Stimulated activated naive CD8-positive, alpha-beta T cell treated with anti-CD3 and anti-CD28 coated beads, Interleukin-15, amount 100 ng/mL, for 72 hours (primary cell): ENCODE data around the gene KLHL36.
"Not testable (repeated sequence)": the region's sequence is repeated elsewhere in the genome, so short reads cannot be mapped to it uniquely, and the experiment has no call there.

Experiments
- ATAC-seq: fragments of 150-1000 bp; cut with Tn5 transposase; 2 replicates; pipeline ENCODE4 v1.10.0; 2021; ENCODE audit warnings: mild to moderate bottlenecking, moderate library complexity
- DNase-seq, 2 donors: peaks; one replicate each; pipeline ENCODE4 v3.0.0; 2021 to 2022
- H3K27ac Mint-ChIP-seq, 2 donors: one replicate each; pipeline ENCODE4 v1.8.0; 2022; ENCODE audit warnings: mild to moderate bottlenecking in 2 of 2, mixed read lengths in 2 of 2, moderate library complexity in 2 of 2
- H3K27me3 Mint-ChIP-seq: one replicate; pipeline ENCODE4 v1.8.0; 2022; ENCODE audit warnings: mixed read lengths
- H3K4me1 Mint-ChIP-seq: one replicate; pipeline ENCODE4 v1.8.0; 2022; ENCODE audit warnings: mild to moderate bottlenecking, mixed read lengths
- H3K4me3 Mint-ChIP-seq, 2 donors: one replicate each; pipeline ENCODE4 v1.8.0; 2022; ENCODE audit warnings: mild to moderate bottlenecking in 2 of 2, mixed read lengths in 2 of 2, moderate library complexity in 1 of 2
- H3K9me3 Mint-ChIP-seq, 2 donors: one replicate each; pipeline ENCODE4 v1.8.0; 2022; ENCODE audit warnings: mixed read lengths in 2 of 2

Gene KLHL36

DNA sequence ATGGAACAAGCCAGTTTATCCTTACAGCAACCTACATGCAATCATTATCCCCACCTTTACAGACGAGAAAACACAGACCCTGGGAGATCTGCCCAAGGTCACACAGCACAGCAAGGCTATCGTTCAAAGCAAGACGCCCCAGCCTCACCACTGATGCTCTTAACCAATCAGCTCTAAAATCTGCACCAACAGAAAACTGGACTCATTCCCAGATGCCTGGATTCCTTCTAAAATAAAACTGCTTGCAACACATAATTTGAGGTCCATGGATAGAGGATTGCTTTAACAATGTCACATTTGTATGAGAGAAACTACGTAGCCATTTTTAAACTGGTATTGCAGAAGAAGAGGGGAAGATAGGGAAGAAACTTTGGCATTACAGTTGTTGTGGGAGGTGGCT lies 37.3 kb upstream of the KLHL36 start:
- Mint-ChIP-seq H3K4me3 (peak overlapping the region in 1 of 2 donors; percentile 14), H3K4me1 (peaks cover 100% of the 10 kb centered on the region), H3K27me3 (no peaks in the 10 kb centered on the region), H3K27ac (no peak overlapping the region), H3K9me3 (peaks cover 0 to 10% of the 10 kb centered on the region in 2 donors)
- DNase-seq (no peak), ATAC-seq (no peak)

DNA sequence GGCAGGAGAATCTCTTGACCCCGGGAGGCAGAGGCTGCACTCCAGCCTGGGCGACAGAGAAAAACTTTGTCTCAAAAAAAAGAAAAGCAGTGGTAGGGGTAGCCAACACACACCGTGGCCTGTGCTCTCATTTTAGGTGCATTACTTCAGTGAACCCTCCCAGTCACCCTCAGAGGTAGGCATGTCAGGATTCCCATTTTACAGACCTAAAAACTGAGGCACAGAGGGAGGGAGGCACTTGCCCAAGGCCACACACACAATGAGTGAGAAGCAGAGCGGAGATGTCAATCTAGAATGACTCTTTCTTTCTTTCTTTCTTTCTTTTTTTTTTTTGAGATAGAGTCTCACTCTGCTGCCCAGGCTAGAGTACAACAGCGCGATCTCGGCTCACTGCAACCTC lies 35.6 kb upstream of the KLHL36 start:
- no peak for DNase-seq
- Mint-ChIP-seq H3K27me3 (no peaks in the 10 kb centered on the region), H3K27ac (no peak overlapping the region), H3K4me3 (peak overlapping the region in 1 of 2 donors; percentile 100), H3K9me3 (peaks cover 0 to 10% of the 10 kb centered on the region in 2 donors), H3K4me1 (peaks cover 84% of the 10 kb centered on the region)
- ATAC-seq, result no peak

DNA sequence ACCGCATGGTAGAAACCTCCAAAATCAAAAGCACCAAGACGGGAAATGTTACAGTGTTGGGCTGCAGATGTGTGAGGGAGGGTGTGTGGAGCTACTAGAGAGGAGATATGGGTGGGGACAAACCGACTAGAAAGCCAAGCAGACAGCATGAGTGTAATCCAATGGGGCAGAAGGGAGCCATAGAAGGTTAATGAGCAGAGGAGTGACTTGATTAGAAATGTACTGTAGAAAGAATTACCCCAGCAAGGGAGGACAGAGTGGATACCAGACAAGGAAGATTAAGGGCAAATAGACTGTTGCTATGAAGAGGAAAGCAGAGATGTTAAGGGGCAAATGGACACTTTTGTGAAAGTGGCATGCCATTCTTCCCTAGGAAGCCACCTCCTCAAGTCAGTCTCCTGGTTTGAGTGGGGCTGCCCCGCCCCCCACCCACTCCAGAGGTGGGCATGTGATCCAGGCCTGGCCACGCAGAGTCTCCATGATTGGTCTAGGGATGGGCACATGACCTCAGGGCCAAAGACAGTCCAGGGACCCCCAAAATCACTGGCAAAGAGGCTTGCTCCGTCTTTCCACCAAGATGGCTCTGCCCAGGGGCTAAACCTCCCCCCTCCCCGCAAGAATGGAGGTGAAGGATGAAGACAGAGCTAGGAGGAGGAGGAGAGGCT lies 34.8 kb upstream of the KLHL36 start:
- H3K27ac Mint-ChIP-seq, result peak overlapping the region in 1 of 2 donors; percentile 68
- H3K9me3 Mint-ChIP-seq, result peaks cover 0 to 10% of the 10 kb centered on the region in 2 donors
- H3K27me3 Mint-ChIP-seq, result no peaks in the 10 kb centered on the region
- no peak for DNase-seq
- peak overlapping the region; percentile 85 to 100 for H3K4me3 Mint-ChIP-seq
- no peak for ATAC-seq
- peaks cover 81% of the 10 kb centered on the region for H3K4me1 Mint-ChIP-seq

DNA sequence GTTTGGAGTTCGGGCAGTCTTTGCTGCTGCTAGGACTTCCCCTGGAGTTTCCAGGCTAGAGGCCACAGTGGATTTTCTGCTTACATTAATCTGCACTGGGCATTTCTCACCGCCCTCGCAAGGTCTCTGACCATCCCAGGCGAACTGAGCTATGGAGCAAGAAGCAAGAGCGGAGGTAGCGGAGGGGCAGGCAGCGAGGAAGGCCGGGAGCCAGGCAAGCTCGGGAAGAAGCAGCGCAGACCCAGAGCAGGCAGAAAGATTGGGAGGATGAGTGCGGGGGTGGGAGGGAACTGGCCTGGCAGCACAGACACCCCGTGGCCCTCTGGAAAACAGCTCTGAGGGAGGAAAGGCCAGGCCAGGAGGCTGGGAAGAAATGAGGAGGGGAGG lies 34.2 kb upstream of the KLHL36 start:
- no peak for ATAC-seq
- peak overlapping the region; percentile 28 to 68 for H3K27ac Mint-ChIP-seq
- peaks cover 0 to 10% of the 10 kb centered on the region in 2 donors for H3K9me3 Mint-ChIP-seq
- DNase-seq, result no peak
- H3K27me3 Mint-ChIP-seq, result peaks cover 2% of the 10 kb centered on the region
- H3K4me1 Mint-ChIP-seq, result peaks cover 81% of the 10 kb centered on the region
- H3K4me3 Mint-ChIP-seq, result peak overlapping the region; percentile 85 to 100

DNA sequence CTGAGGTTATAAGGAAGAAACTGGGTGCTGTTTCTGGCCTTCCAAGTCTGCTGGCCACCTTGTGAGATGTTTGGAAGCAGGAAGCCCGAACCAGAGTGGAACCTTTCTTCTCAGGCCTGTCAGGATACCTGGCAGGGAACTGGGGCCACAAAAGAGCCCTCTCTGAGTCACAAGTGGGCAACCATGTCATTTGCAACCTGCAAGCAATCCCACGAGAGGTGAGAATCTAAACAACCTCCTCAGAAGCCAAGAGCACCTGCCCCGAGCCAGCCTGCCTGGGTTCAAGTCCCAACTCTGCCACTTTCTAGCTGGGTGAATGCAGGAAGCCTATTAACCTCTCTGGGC lies 33.7 kb upstream of the KLHL36 start:
- H3K27me3 Mint-ChIP-seq, result peaks cover 7% of the 10 kb centered on the region
- H3K4me1 Mint-ChIP-seq, result peaks cover 79% of the 10 kb centered on the region
- no peak for DNase-seq
- no peak for ATAC-seq
- peak overlapping the region; percentile 85 to 100 for H3K4me3 Mint-ChIP-seq
- H3K9me3 Mint-ChIP-seq, result peaks cover 0 to 10% of the 10 kb centered on the region in 2 donors
- H3K27ac Mint-ChIP-seq, result peak overlapping the region; percentile 34 to 68

DNA sequence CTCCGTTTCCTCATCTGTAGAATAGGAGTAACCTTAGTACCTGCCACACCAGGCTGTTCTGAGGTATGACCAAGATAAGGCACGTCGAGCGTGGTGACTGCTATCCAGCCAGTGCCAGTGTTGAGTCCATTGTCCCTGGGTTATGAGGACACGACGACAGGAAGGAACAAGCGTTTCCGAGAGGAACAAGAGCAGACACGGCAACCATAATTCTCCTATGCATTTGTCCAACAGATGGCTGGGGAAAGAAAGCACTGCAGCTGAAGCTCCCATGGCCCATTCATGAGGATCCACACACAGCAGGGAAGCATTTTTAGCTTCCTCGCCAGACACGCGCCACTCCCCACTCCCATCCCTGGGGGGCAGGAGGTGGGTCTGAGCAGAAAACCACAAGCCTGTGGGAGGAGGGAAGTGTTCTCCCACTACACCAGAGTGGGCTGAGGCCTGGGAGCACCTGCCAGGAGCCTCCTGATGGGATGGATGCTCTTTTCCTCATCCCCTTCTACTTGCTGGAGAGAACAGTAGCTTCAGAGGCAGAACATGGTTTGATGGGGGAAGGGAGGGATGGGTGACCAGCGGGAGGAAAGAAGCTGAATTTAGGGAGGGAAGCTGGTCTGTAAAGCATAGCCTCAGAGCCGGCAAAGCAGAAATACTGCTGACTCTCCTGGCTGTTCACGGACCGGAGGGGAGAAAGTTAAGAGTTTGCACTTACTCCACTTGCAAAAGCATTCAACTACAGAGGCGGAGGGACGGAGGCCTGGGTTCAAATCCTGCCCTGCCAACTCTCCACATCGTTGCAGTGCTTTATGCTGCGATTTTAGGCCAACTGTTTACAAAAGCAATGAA lies 33.1 kb upstream of the KLHL36 start:
- DNase-seq (no peak), ATAC-seq (no peak)
- H3K9me3 Mint-ChIP-seq, result peaks cover 0 to 8% of the 10 kb centered on the region in 2 donors
- H3K27ac Mint-ChIP-seq, result peak overlapping the region in 1 of 2 donors; percentile 85
- H3K27me3 Mint-ChIP-seq, result peaks cover 10% of the 10 kb centered on the region
- peaks cover 73% of the 10 kb centered on the region for H3K4me1 Mint-ChIP-seq
- H3K4me3 Mint-ChIP-seq, result peak overlapping the region; percentile 85 to 100

DNA sequence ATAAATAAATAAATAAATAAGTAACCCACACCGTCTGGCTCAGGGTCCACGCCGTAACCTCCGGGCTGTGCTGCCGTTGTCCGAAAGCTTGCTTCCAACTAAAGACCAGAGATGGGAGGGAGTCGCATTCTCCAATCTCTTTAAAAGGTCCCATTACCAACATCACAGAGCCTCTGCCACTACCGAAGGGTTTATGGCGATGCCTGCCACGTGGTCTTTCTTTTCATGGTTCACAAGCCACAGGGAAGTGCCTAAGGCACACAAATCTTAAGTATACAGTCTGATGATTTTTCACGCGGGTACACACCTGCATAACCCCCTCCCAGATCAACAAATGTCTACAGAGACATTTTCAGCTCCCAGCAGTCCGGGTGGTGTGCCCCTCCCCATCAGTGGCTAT lies 31.8 kb upstream of the KLHL36 start:
- no peak for ATAC-seq
- Mint-ChIP-seq H3K27ac (peak overlapping the region; percentile 27 to 80), H3K4me1 (peaks cover 65% of the 10 kb centered on the region), H3K27me3 (peaks cover 10% of the 10 kb centered on the region), H3K4me3 (peak overlapping the region; percentile 96 to 100), H3K9me3 (no peaks in the 10 kb centered on the region)
- no peak for DNase-seq

DNA sequence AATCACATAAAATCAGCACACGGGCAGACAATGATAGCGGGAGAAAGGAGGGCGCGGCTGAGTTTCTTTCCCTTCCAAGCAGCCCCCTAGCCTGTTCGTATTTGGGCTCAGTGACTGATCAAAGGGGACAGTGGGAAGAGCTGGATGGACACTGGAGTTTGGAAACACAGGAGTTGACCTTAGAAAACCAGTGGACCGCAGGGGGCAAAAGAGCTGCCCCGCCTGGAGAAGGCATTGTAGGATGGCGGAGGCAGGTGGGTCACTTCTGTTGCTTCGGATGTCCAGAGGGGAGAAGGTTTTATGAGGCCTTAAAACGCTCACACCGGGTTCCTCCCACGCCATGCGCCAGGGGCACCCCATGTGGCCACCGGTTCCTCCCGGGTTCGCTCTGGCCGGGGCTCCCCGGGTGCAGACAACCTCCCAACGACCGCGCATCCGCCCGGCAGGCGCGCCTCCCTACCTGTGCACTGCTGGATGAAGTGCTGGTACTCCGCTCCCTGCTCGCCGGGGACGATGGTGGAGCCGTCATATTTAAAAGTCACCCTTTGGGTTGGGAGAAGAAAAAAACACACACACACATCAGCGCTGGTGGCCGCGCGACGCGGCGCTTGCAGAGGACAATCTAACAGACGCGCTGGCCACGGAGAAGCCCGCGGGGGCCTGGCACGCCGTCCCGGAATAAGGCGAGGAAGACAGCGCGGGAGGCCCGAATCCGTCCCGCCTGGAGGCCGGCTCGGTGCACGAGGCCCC lies 31.1 kb upstream of the KLHL36 start:
- H3K4me3 Mint-ChIP-seq, result peak overlapping the region; percentile 96 to 100
- DNase-seq (peak; percentile 50 to 68), ATAC-seq (peak; percentile 78)
- H3K27ac Mint-ChIP-seq, result peak overlapping the region; percentile 80 to 94
- peaks cover 10% of the 10 kb centered on the region for H3K27me3 Mint-ChIP-seq
- no peaks in the 10 kb centered on the region for H3K9me3 Mint-ChIP-seq
- peaks cover 65% of the 10 kb centered on the region for H3K4me1 Mint-ChIP-seq

DNA sequence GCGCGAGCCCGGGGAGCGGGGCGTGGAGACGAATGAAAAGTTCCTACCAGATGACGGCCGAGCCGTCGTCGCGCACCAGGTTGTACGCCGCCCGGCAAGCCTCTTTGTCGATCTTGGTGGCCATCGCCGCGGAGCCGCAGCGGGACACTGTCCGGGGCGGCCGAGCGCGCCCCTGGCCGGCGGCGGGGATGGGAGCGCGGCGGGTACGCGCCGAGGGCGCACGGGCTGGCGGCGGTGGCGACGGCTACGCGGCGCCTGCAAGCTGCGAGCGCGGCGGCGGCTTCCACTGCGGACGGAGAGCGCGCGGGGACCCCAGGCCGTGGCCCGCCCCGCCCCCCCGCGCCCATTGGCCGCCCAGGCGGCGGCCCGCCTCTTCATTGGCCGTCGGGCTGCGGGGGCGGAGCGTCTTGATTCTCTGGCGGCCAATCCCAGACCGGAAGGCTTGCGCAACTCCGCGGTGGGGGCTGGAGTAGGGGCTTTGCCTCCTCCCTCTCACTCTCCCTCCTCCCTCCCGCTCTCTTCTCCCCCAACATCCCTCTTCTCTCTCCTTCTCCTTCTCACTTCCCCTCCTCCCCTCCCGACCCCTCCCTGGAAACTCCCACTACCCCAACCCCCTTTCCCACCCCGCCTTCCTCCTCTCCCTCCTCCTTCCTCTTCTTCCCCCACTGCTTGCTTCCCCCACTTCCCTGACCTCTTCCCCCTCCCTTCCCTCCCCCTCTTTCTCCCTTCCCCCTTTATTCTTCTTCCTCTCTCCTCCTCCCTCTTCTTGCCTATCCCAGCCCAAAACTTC lies 30.3 kb upstream of the KLHL36 start, which contains the start of gene COTL1:
Gene COTL1, minus strand, starts transcription at position 288 of the 790 bp plus-strand sequence. Its CDS starts 164 bp downstream, at position 124.
- DNase-seq (peak; percentile 90 to 94), ATAC-seq (peak; percentile 84)
- Mint-ChIP-seq H3K9me3 (no peaks in the 10 kb centered on the region), H3K27me3 (peaks cover 10% of the 10 kb centered on the region), H3K27ac (peak within 1 kb of the TSS; percentile 80 to 94), H3K4me3 (peak within 1 kb of the TSS; percentile 96 to 100), H3K4me1 (peaks cover 60% of the 10 kb centered on the region)

DNA sequence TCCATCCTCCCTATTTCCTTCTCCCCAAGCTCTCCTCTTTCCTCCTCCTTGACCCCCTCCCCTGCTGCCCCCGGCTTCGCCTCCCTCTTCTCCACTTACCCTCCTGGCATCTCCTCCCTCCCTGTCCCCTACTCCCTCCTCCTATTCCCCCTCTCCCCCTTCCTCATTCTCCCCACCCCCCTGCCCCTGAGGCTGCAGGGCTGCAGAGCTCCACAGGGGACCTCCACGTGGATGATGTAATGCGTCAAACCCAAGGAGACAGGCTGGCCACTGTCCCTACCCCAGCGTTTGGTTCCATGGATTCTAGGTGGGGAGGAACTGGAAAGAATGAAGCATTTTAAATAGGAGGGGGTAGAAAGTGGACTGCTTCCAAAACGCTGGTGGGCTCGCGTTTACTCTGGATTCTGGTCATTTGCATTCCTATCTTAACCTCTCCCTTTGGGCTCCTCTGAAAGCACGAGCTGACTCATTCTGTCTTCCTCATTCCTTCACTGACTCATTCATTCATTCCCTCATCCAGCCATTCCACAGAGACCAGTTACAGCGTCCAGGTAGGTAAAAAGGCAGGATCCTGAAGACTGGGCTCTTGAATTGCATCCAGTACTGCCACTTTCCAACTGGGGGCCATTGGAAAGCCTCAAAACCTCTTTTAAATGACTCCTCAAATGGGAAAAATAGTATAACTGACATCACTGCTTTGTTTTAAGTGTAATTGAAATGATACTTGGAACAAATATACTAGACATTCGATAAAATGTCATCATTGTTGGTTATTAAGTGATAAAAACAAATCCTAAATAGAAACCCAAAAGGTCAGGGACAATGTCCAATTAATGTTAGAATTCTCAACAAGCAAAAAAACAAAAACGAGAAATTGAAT lies 29.5 kb upstream of the KLHL36 start:
- Mint-ChIP-seq H3K4me1 (peaks cover 59% of the 10 kb centered on the region), H3K27ac (peak overlapping the region; percentile 42 to 77), H3K4me3 (peak overlapping the region; percentile 86 to 96), H3K27me3 (peaks cover 10% of the 10 kb centered on the region), H3K9me3 (no peaks in the 10 kb centered on the region)
- DNase-seq, result no peak
- ATAC-seq, result no peak

DNA sequence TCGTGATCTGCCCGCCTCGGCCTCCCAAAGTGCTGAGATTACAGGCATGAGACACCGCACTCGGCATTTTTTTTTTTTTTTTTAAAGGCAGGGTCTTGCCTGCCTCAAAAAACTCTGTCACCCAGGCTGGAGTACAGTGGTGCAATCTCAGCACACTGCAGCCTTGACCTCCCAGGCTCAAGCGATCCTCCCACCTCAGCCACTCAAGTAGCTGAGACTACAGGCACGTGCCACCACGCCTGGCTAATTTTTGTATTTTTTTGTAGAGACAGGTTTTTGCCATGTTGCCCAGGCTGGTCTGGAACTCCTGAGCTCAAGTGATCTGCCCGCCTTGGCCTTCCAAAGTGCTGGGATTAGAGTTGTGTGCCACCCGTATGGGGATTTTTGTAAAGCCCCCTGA lies 27.4 kb upstream of the KLHL36 start:
- Mint-ChIP-seq H3K4me1 (peaks cover 38% of the 10 kb centered on the region), H3K27me3 (peaks cover 10% of the 10 kb centered on the region)
- ATAC-seq, H3K27ac Mint-ChIP-seq, H3K4me3 Mint-ChIP-seq, DNase-seq, H3K9me3 Mint-ChIP-seq: not testable (repeated sequence)

DNA sequence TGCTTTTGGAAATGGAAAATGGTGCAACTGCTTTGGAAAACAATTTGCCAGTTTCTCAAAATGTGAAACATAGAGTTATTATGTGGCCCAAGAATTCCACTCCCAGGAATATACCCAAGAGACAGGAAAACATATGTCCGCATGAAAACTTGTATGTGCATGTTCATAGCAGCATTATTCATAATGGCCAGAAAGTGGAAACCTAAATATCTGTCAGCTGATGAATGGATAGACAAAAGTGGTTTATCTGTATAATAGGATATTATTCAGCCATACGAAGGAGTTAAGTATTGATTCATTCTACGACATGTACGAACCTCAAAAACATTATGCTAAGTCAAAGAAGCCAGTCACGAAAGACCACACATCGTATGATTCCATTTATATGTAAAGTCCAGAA lies 22.8 kb upstream of the KLHL36 start:
- peaks cover 17% of the 10 kb centered on the region for H3K27me3 Mint-ChIP-seq

DNA sequence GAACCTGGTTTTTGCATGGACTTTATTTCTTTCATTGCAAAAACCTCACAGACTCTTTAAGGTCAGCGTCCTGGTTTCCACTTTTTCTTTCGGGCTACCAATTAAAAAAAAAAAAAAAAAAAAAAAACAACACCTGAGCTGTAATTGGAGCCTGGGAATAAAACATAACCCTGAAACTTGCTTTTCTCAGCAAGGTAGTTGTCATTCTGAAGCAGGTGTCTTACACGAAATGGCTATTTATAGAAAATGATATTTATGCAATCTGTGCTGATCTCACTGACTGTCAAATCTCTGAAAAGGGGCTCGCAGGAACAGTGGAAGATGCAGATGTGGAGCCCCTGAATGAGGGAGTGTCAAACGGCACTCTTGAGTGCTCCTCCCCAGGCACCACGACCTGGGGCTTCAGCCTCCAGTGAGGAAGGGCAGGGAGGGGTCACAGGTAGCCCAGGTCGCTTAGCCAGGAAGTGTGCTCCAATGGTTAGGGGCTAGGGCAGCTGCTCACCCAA lies 20.0 kb upstream of the KLHL36 start:
- peaks cover 44% of the 10 kb centered on the region for H3K4me1 Mint-ChIP-seq
- DNase-seq, result no peak
- peaks cover 17% of the 10 kb centered on the region for H3K27me3 Mint-ChIP-seq
- ATAC-seq, result no peak
- H3K27ac Mint-ChIP-seq, result no peak overlapping the region
- H3K4me3 Mint-ChIP-seq, result no peak overlapping the region
- no peaks in the 10 kb centered on the region for H3K9me3 Mint-ChIP-seq

More for the DNA sequence above, 22.8 kb upstream of the KLHL36 start:
- no peak for ATAC-seq
- H3K4me3 Mint-ChIP-seq, result no peak overlapping the region
- H3K27ac Mint-ChIP-seq, result no peak overlapping the region
- H3K4me1 Mint-ChIP-seq, result peaks cover 39% of the 10 kb centered on the region
- DNase-seq, result no peak
- H3K9me3 Mint-ChIP-seq, result no peaks in the 10 kb centered on the region

DNA sequence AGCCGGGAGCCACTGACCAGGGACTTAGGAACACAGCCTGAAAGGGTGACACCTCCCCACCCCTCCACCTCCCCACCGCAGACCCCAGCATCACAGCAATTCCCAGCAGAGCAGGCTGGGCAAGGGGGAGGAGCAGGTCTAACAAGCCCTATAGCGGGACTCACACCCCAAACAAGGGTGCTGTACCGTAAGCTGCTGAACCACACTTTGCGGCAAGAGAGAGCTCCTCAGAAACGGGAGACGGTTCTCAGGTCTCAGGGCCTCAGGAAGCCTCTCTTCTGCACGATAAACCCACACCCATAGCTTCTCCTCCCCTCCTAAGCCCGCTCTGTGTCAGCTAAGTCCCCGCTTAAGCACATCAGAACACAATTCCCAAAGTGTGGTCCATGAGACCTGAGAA lies 18.7 kb upstream of the KLHL36 start:
- Mint-ChIP-seq H3K9me3 (no peaks in the 10 kb centered on the region), H3K4me3 (no peak overlapping the region), H3K4me1 (peaks cover 39% of the 10 kb centered on the region), H3K27me3 (peaks cover 25% of the 10 kb centered on the region), H3K27ac (no peak overlapping the region)
- ATAC-seq (no peak), DNase-seq (no peak)
